KOPT-K1 (cell line): ENCODE data around the gene C18orf63.

ENCODE experiments used
- H3K27ac ChIP-seq: fragments of 200-600 bp; sonication (generic); 2 replicates; pipeline ENCODE4 v1.5.1; 2016; ENCODE audit warnings: antibody characterized with exemption, mild to moderate bottlenecking, low read depth, low read length; ENCODE audit not compliant: poor library complexity, severe bottlenecking
- H3K36me3 ChIP-seq: fragments of 200-600 bp; sonication (generic); 2 replicates; pipeline ENCODE4 v1.5.1; 2017; ENCODE audit warnings: antibody characterized with exemption, mild to moderate bottlenecking, low read length, moderate library complexity; ENCODE audit not compliant: insufficient read depth
- H3K9me3 ChIP-seq: fragments of 200-600 bp; sonication (generic); 2 replicates; pipeline ENCODE4 v1.5.1; 2017; ENCODE audit warnings: antibody characterized with exemption, low read length, mild to moderate bottlenecking; ENCODE audit not compliant: insufficient read depth, poor library complexity, severe bottlenecking

Gene C18orf63

DNA sequence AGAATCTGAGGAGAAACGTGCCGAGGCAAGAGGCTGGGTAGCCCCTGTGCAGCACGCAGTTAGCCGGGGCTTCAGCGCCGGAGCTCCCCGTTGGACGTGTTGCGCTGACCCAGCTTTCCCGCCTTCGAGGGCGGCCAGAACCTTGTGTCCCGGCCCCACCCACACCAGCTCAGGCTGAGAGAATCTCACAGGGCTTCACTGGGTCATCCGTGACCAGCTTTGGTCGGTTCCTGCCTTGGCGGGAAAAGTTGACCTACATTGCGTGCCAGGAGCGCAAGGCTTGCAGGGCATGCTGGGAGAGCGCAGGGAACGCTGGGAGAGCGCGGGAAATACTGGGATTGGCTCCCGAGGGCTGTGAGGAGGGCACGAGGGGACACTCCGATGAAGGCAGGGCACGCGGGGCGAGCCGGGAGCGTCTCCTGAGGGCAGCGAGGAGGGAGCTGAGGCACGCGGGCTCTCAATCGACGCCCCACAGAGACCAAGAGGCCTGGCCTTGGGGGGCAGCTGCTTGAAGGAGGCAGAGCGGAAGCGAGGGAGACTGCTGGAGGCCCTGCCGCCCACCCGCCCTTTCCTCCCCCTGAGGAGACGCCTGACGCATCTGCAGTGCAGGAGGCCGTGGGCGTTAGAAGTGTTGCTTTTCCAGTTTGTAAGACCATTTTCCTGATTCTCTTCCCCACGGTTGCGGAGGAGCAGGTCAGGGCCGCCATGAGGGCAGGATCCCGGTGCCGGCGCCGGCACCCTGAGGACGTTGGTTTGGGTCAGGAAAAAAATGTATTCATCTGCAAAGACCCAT lies at the start of gene C18orf63:
Gene C18orf63 (plus strand): TSS at position 376 of the 793 bp plus-strand sequence. CDS start 2,027 bp downstream, outside the sequence.
- Histone ChIP-seq H3K27ac (no peak within 1 kb of the TSS), H3K36me3 (no peaks in the 10 kb centered on the region), H3K9me3 (no peaks in the 10 kb centered on the region)

DNA sequence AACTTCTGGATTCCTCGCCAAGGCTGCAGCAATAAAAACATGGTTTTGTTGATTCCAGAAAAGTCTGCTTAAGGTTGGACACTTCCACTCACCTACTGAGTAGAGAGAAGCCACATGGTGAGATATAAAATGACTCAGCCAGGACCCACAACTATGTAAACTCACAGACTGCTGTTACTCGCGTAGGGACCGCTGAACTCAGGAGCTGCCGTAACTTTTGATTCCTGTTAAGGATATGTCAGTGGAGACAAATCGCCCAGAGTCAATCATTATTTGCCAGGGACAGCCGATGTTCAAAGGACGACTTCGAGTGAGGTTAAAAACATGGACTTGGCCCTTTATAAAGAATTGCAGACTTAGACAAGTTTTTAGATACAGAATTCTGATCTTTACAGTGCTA lies 49.5 kb upstream of the C18orf63 start:
- H3K27ac ChIP-seq, result no peak overlapping the region
- no peaks in the 10 kb centered on the region for H3K36me3 ChIP-seq

GRCh38 chr18:74268175-74268574 lies 47.5 kb upstream of the C18orf63 start:
- H3K36me3 ChIP-seq, result no peaks in the 10 kb centered on the region
- no peaks in the 10 kb centered on the region for H3K9me3 ChIP-seq
- no peak overlapping the region for H3K27ac ChIP-seq

More for the DNA sequence above, 49.5 kb upstream of the C18orf63 start:
- H3K9me3 ChIP-seq, result no peaks in the 10 kb centered on the region

DNA sequence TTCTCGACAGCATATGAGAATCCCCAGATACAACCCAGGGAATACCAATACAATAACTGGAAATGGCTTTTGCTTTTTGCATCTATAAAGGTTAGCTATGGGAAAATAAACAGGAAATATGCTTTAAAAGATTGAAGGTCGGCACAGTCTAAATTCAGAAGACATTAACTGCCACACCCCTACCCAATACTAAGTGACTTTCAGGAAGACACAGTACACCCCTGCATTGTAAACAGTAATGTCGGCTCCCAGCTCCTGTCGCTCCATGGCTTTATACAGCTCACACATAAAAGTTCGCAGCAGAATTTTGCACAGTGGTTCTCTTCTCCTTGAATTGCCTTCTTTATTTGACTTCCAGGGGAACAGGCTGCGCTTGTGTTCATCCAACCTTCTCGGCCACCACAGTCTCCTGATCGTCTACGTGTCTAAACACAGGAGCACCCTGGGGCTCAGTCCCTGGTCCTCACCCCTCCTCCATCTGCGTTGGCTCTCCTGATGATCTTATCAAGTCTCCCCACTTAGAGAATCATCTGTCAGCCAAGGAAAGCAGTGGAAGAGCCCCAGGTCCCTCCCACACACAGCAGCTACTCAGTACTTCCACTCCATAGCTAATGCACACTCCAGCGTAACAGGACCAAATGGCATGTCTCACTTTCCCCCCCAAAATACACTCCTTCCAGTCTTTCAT lies 46.6 kb upstream of the C18orf63 start:
- Histone ChIP-seq H3K27ac (no peak overlapping the region), H3K9me3 (no peaks in the 10 kb centered on the region), H3K36me3 (no peaks in the 10 kb centered on the region)

DNA sequence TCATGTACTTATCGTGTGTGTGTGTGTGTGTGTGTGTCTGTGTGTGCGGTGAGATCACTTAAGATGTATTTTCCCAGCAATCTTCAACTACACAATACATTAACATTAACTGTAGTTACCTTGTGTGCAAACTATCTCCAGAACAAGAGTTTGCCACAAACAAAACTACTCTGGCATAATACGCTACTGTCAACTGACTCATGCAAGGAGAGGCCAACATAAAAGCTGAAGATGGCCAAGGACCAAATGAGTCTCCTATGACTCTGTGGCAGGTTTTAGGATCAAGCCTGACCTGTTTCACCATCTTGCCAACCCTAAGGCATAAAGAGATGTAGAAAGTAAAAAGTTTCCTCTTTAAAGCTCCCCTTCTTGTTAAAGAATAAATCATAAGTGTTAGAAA lies 44.0 kb upstream of the C18orf63 start:
- Histone ChIP-seq H3K27ac (no peak overlapping the region), H3K9me3 (no peaks in the 10 kb centered on the region), H3K36me3 (no peaks in the 10 kb centered on the region)

DNA sequence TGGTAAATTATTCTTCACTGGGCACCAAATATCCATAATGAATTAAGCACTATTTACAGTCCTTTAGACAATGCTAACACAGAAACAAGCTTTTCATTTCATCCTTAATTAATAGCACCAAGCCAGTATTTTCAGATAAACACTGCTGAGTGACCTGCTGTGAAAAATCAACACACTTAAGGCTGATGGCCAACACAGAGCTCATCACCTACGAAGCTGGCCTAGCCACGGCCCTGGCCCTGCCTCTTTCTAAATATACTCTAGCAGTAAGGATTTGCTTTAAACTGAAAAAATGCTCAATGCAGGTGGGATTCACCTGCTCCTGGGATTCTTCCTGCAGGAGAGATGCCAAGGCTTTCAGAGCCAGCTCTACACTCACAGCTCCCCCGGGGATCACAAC lies 42.2 kb upstream of the C18orf63 start:
- Histone ChIP-seq H3K9me3 (no peaks in the 10 kb centered on the region), H3K27ac (no peak overlapping the region), H3K36me3 (no peaks in the 10 kb centered on the region)

- Histone ChIP-seq H3K9me3 (no peaks in the 10 kb centered on the region), H3K36me3 (no peaks in the 10 kb centered on the region)
These were observed 40.9 kb upstream of the C18orf63 start for GRCh38 chr18:74274700-74275099.

GRCh38 chr18:74275736-74276135 lies 39.9 kb upstream of the C18orf63 start:
- H3K36me3 ChIP-seq, result no peaks in the 10 kb centered on the region

More at GRCh38 chr18:74274700-74275099, 40.9 kb upstream of the C18orf63 start:
- H3K27ac ChIP-seq, result no peak overlapping the region

GRCh38 chr18:74276609-74277008 lies 39.0 kb upstream of the C18orf63 start:
- no peak overlapping the region for H3K27ac ChIP-seq
- no peaks in the 10 kb centered on the region for H3K36me3 ChIP-seq
- H3K9me3 ChIP-seq, result no peaks in the 10 kb centered on the region

More at GRCh38 chr18:74275736-74276135, 39.9 kb upstream of the C18orf63 start:
- no peaks in the 10 kb centered on the region for H3K9me3 ChIP-seq
- no peak overlapping the region for H3K27ac ChIP-seq

DNA sequence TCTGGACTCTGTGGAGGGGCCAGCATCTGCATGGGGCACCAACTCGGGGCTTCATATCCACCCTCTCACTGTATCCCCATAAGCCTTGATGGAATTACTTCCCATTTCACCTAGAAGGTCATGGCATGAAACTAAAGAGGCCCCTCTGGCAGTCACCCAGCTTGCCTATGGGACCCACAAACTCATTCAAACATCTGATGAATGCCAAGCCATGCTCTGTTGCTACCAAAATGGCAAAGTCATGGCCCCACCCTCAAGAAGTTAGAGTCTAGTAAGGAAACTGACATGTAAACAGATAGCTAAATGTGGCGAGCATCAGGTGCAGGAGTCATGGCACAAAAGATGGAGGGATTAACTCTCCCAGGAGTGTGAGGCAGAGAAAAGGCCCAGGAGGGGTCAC lies 38.3 kb upstream of the C18orf63 start:
- Histone ChIP-seq H3K9me3 (no peaks in the 10 kb centered on the region), H3K27ac (no peak overlapping the region), H3K36me3 (no peaks in the 10 kb centered on the region)

GRCh38 chr18:74278058-74278457 lies 37.6 kb upstream of the C18orf63 start:
- Histone ChIP-seq H3K27ac (no peak overlapping the region), H3K9me3 (no peaks in the 10 kb centered on the region), H3K36me3 (no peaks in the 10 kb centered on the region)

DNA sequence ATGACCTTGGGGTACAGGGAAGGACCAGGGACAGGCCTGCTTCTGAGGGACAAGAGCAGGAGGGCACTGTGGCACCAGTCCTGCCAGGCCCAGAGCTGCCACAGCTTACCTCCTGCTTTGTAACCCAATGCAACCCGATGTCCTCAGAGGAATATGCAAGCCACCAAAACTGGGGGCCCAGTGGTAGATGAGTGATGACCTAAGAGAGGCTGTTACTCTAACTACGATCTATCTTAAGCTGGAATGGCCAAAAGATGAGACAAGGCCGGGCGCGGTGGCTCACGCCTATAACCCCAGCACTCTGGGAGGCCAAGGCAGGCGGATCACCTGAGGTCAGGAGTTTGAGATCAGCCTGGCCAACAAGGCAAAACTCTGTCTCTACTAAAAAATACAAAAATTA lies 36.7 kb upstream of the C18orf63 start:
- no peak overlapping the region for H3K27ac ChIP-seq
- no peaks in the 10 kb centered on the region for H3K9me3 ChIP-seq
- no peaks in the 10 kb centered on the region for H3K36me3 ChIP-seq

DNA sequence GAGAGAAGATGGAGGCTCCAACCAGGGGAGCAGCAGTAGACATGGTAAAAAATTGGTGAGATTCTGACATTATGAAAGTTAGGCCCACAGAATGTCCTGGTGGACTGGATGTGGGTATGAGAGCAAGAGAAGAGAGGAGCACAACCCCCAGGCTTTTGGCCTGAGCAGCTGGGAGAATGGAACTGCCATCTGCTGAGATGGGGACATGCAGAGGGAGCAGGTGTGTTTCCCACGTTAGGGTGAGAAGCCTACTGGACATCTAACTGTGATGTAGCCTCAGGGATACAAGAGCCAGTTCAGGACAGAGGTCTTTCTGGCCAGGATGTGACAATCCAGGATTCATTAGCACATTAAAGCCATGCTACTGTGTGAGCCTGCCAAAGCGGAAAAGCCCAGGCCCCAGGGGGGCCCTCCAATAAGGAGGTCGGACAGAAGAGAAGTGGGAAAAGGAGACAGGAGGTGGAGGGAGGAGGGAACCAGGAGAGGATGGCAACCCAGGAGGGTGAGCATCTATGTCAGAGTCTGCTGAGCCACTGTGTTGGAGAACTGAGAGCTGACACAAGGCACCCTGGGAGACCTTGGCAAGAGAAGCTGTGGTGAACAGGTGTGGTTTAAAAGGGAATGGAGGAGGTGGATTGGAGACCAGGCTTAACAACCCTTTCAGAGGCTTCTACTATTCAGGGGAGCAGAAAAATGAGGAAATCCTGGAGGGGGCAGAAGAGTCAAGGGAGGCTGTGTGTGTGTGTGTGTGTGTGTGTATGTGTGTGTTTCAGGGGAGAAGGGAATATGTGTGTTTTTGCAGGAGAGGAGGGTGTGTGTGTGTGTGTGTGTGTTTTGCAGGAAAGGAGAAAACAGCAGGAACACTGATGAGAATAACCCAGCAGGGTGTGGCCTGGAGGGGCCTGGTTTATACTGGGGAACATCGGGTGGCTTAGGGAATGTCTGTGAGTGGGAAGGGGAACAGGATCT lies 34.3 kb upstream of the C18orf63 start:
- no peak overlapping the region for H3K27ac ChIP-seq
- H3K9me3 ChIP-seq, result no peaks in the 10 kb centered on the region
- no peaks in the 10 kb centered on the region for H3K36me3 ChIP-seq

- H3K36me3 ChIP-seq, result no peaks in the 10 kb centered on the region
- no peaks in the 10 kb centered on the region for H3K9me3 ChIP-seq
- H3K27ac ChIP-seq, result no peak overlapping the region
These were observed 33.5 kb upstream of the C18orf63 start for GRCh38 chr18:74281980-74282754.
